BLaER1 treated with 17β-estradiol and CSF1 and Interleukin-3, amounts not matched to agents 10 nM and 100 nM (cell line): Measurements from ENCODE around the gene MTHFD1L.

Experiments
- H3K27ac ChIP-seq, 11 experiments: shearing (Covaris generic); formaldehyde crosslinking; 2 replicates each; pipeline ENCODE4 v1.8.1; 2022
- H3K27me3 ChIP-seq, 11 experiments: shearing (Covaris generic); formaldehyde crosslinking; 2 replicates each; pipeline ENCODE4 v1.8.1; 2022
- H3K36me3 ChIP-seq, 11 experiments: shearing (Covaris generic); formaldehyde crosslinking; 2 replicates each; pipeline ENCODE4 v1.8.1; 2022
- H3K4me1 ChIP-seq, 10 experiments: shearing (Covaris generic); formaldehyde crosslinking; 2 replicates each; pipeline ENCODE4 v1.8.1; 2022
- H3K4me2 ChIP-seq, 11 experiments: shearing (Covaris generic); formaldehyde crosslinking; 2 replicates each; pipeline ENCODE4 v1.8.1; 2022
- H3K4me3 ChIP-seq, 10 experiments: shearing (Covaris generic); formaldehyde crosslinking; 2 replicates each; pipeline ENCODE4 v1.8.1; 2022
- H3K9ac ChIP-seq, 11 experiments: shearing (Covaris generic); formaldehyde crosslinking; 2 replicates each; pipeline ENCODE4 v1.8.1; 2022
- H3K9me3 ChIP-seq, 11 experiments: shearing (Covaris generic); formaldehyde crosslinking; replicated peaks in 1 of 11; 2 replicates each; pipeline ENCODE4 v1.8.1; 2022
- H4K20me1 ChIP-seq, 11 experiments: shearing (Covaris generic); formaldehyde crosslinking; 2 replicates each; pipeline ENCODE4 v1.8.1; 2022
- Cebpa-rat ChIP-seq, 11 experiments: shearing (Covaris generic); IDR thresholded peaks; 2 replicates each; pipeline ENCODE4 v1.8.1; 2022

Gene MTHFD1L

DNA sequence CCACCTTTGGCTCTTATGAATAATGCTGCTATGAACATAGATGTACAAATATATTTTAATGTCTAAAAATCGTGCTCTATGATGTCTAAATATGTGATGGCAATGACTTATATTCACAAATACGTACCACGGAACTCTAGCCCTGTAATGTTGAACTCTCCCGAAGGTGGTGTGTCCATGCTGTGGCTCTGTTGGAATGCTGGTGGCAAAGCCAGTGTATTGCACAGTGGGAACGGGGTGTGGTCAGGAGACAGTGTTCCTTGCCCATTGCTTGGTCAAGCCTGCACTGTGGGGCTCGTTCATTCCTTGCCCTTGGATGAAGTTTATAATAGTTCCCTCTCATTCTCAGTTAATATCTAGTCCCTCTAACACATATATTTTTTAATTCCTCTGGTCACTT, 109.6 kb downstream of the MTHFD1L start:
- Histone ChIP-seq H3K36me3 (peaks cover 79 to 100% (median 90%) of the 10 kb centered on the region in 11 experiments), H3K27me3 (no peaks in the 10 kb centered on the region), H3K9ac (no peak overlapping the region), H3K4me2 (no peak overlapping the region), H3K4me3 (no peak overlapping the region), H3K27ac (no peak overlapping the region), H4K20me1 (peaks cover 0 to 18% (median 0%) of the 10 kb centered on the region in 11 experiments; a peak in 4 of 22 replicates), H3K9me3 (no peaks in the 10 kb centered on the region), H3K4me1 (peaks cover 0 to 25% (median 11%) of the 10 kb centered on the region in 10 experiments; a peak in 7 of 20 replicates)
- no peak for TF ChIP-seq Cebpa-rat (IDR thresholded peaks at IDR 0.05)

DNA sequence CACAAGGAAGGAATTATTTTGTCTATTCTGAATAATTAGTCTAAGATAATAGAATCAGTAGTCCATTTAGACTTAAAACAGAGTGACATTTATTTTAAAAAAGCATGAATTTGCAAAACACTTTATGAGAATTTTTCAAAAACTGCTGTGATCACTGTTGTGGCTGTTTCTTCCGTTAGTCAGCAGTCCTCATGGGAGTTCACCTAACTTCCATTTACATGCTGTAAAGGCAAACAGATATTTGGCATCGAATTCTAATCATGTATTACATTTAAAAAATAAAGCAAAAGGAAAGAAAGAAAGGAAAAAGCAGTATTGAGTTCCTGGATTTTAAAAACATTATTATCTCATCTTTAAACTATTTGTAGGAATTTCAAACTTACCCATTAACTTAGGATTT, 111.8 kb downstream of the MTHFD1L start:
- H3K36me3 ChIP-seq, result peaks cover 77 to 100% (median 89%) of the 10 kb centered on the region in 11 experiments

DNA sequence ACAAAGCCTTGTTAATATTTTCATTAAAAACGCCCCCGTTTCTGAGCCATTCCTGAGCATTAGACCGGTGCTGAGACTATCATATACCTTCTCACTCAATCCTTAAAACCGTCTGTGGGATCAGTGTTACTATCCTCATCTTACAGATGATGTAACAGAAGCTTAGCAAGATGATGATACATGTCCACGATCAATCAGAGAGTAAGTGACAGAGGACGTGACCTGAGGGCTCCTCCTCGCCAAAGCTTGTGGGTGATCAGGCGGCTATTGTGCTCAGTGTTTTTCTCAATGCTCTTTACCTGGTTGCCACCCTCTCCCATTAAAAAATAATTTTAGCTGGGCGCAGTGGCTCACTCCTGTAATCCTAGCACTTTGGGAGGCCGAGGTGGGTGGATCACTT, 113.1 kb downstream of the MTHFD1L start:
- peaks cover 0 to 25% (median 11%) of the 10 kb centered on the region in 10 experiments; a peak in 7 of 20 replicates for H3K4me1 ChIP-seq
- H3K27me3 ChIP-seq, result no peaks in the 10 kb centered on the region
- no peaks in the 10 kb centered on the region for H3K9me3 ChIP-seq
- no peak for TF ChIP-seq Cebpa-rat (IDR thresholded peaks at IDR 0.05)
- peaks cover 0 to 31% (median 0%) of the 10 kb centered on the region in 11 experiments; a peak in 4 of 22 replicates for H4K20me1 ChIP-seq
- H3K9ac ChIP-seq, result no peak overlapping the region
- 0 out of 22 replicates have a peak overlapping the region, but pooled peaks of 1 of the 11 experiments have one; percentile 19 for H3K4me2 ChIP-seq
- no peak overlapping the region for H3K27ac ChIP-seq
- H3K4me3 ChIP-seq, result no peak overlapping the region
- H3K36me3 ChIP-seq, result peaks cover 77 to 100% (median 89%) of the 10 kb centered on the region in 11 experiments

More for the DNA sequence above, 111.8 kb downstream of the MTHFD1L start:
- Histone ChIP-seq H3K4me1 (peaks cover 0 to 25% (median 11%) of the 10 kb centered on the region in 10 experiments; a peak in 7 of 20 replicates), H4K20me1 (peaks cover 0 to 28% (median 0%) of the 10 kb centered on the region in 11 experiments; a peak in 4 of 22 replicates), H3K4me2 (no peak overlapping the region; a peak in 3 of 22 replicates), H3K9me3 (no peaks in the 10 kb centered on the region), H3K4me3 (no peak overlapping the region), H3K27ac (no peak overlapping the region), H3K9ac (no peak overlapping the region), H3K27me3 (no peaks in the 10 kb centered on the region)
- no peak for TF ChIP-seq Cebpa-rat (IDR thresholded peaks at IDR 0.05)

DNA sequence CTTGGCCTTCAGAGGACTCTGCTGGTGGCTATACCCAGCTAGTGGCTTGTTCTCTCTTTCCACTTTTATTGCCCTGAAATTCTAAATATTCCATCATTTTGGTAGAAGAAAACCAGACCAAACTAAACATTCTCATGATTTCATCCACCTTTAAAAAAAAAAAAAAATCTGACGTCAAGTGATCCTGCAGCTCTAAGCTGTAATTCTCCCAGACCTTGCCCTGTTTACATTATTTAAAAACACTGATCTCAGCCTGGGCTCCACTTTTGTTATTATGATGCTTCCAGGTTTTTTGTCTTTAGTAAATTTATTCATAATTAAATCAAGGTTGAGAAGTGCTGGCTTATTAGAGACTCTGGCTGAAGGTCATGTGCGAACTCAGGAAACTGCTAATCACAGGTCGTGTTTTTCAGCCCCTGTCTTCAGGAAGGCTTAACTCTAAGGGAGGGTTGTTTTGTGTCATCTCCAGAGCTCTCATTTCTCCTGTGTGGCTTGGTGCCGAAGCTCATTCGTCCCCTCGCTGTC, 114.4 kb downstream of the MTHFD1L start:
- peaks cover 72 to 100% (median 87%) of the 10 kb centered on the region in 11 experiments for H3K36me3 ChIP-seq
- H3K4me2 ChIP-seq, result no peak overlapping the region
- H4K20me1 ChIP-seq, result peaks cover 0 to 31% (median 0%) of the 10 kb centered on the region in 11 experiments; a peak in 4 of 22 replicates
- H3K27ac ChIP-seq, result no peak overlapping the region
- TF ChIP-seq Cebpa-rat (IDR thresholded peaks at IDR 0.05), result no peak
- no peak overlapping the region for H3K9ac ChIP-seq
- H3K27me3 ChIP-seq, result no peaks in the 10 kb centered on the region
- peaks cover 0 to 25% (median 11%) of the 10 kb centered on the region in 10 experiments; a peak in 7 of 20 replicates for H3K4me1 ChIP-seq
- H3K4me3 ChIP-seq, result no peak overlapping the region
- no peaks in the 10 kb centered on the region for H3K9me3 ChIP-seq

DNA sequence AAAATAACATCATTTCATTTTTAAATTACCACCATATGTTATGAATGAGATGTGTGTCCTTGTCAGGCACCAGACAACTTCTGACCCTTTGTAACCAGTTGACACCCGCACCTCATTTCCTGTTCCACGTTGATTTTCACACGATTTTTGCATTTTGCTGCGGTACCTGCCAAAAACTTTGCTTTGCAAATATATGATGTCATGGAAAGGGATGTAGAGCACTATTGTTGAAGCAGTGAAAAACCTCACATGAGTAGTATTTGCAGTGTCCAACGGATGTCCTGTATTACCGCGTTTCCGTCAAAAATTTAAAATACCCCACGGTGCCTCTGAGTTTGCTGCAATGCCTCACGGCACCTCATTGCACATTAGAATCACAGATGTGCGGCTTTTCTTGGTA, 115.6 kb downstream of the MTHFD1L start:
- TF ChIP-seq Cebpa-rat (IDR thresholded peaks at IDR 0.05), result no peak
- Histone ChIP-seq H3K36me3 (peaks cover 69 to 100% (median 87%) of the 10 kb centered on the region in 11 experiments), H4K20me1 (peaks cover 0 to 31% (median 0%) of the 10 kb centered on the region in 11 experiments; a peak in 2 of 22 replicates), H3K27ac (no peak overlapping the region), H3K4me1 (peaks cover 0 to 25% (median 11%) of the 10 kb centered on the region in 10 experiments; a peak in 7 of 20 replicates), H3K4me2 (no peak overlapping the region), H3K9ac (no peak overlapping the region), H3K4me3 (no peak overlapping the region), H3K9me3 (no peaks in the 10 kb centered on the region), H3K27me3 (no peaks in the 10 kb centered on the region)

DNA sequence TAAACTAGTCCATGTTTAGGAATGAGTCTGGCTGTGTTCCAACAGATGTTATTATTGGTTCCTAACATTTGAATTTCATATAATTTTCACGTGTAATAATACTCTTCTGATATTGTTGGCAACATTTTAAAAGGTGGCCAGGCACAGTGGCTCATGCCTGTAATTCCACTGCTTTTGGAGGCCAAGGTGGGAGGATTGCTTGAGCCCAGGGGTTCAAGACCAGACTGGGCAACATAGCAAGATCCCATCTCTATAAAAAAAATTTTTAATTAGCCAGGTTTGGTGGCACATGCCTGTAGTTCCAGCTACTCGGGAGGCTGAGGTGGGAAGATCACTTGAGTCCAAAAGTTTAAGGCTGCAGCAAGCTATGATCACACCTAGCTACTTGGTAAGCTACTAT, 116.2 kb downstream of the MTHFD1L start:
- Histone ChIP-seq H4K20me1 (peaks cover 0 to 31% (median 0%) of the 10 kb centered on the region in 11 experiments; a peak in 2 of 22 replicates), H3K4me1 (peaks cover 0 to 24% (median 10%) of the 10 kb centered on the region in 10 experiments; a peak in 7 of 20 replicates), H3K4me3 (no peak overlapping the region), H3K9ac (no peak overlapping the region), H3K36me3 (peaks cover 73 to 100% (median 89%) of the 10 kb centered on the region in 11 experiments), H3K27ac (no peak overlapping the region), H3K9me3 (no peaks in the 10 kb centered on the region), H3K27me3 (no peaks in the 10 kb centered on the region), H3K4me2 (no peak overlapping the region)
- no peak for TF ChIP-seq Cebpa-rat (IDR thresholded peaks at IDR 0.05)

DNA sequence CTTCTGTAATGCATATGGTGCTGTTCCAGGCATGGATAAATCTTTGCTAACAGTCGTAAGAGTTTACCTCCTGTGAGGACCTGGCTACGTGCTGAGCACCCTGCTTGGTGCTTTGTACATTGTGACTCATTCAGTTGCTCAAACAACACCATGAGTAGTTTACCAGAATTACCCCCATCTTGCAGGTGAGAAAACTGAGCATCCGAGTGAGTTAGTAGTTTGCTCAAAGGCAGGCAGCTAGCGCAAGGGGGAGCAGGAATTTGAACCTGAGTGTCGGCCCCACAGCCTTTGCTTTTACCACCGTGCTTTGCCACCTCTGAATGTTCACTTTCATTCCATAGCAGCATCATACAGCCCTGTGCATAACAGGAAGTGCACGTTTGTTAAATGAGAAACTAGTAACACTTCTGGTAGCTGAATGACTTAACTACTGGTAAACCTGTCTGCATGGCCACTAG, 121.9 kb downstream of the MTHFD1L start:
- TF ChIP-seq Cebpa-rat (IDR thresholded peaks at IDR 0.05), result no peak

DNA sequence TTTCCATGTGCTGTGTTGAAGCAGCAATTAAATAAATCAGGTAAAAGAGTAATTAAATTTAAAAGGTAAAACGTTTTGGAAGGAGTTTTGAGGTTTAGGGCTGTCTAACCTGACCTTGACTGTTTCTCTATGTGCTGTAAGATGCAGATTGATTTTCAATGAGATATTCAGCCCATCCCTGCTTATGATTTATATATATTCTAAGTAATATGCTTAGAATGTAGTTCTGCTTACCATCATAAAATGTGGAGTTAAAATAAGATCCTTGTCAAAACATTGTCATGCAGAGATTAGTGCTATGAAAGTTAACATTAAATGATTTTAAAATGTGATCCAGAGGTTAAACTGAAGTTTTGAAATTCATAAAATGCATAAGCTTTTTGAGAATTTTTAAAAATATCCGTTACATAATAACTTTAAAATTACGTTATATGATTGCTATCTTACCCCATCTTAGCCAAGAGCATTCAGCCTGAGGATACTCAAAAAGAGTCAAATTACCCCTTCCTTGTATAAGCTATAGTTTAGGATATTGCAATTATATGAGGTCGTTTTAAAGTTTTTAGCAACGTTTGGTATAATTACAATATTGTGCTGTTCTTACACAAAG, 122.5 kb downstream of the MTHFD1L start:
- H3K27me3 ChIP-seq, result no peaks in the 10 kb centered on the region
- H3K4me1 ChIP-seq, result peaks cover 0 to 4% (median 0%) of the 10 kb centered on the region in 10 experiments; a peak in 1 of 20 replicates
- TF ChIP-seq Cebpa-rat (IDR thresholded peaks at IDR 0.05), result no peak
- peaks cover 0 to 6% (median 0%) of the 10 kb centered on the region in 11 experiments; a peak in 2 of 22 replicates for H3K9me3 ChIP-seq
- H3K4me3 ChIP-seq, result no peak overlapping the region
- H3K36me3 ChIP-seq, result peaks cover 47 to 93% (median 79%) of the 10 kb centered on the region in 11 experiments
- no peak overlapping the region for H3K27ac ChIP-seq
- H4K20me1 ChIP-seq, result peaks cover 0 to 7% (median 0%) of the 10 kb centered on the region in 11 experiments; a peak in 2 of 22 replicates
- no peak overlapping the region for H3K9ac ChIP-seq
- H3K4me2 ChIP-seq, result no peak overlapping the region

More for the DNA sequence above, 121.9 kb downstream of the MTHFD1L start:
- H3K4me2 ChIP-seq, result no peak overlapping the region
- H3K4me3 ChIP-seq, result no peak overlapping the region
- H3K4me1 ChIP-seq, result peaks cover 0 to 4% (median 0%) of the 10 kb centered on the region in 10 experiments; a peak in 1 of 20 replicates
- peaks cover 0 to 2% (median 0%) of the 10 kb centered on the region in 11 experiments; a peak in 2 of 22 replicates for H3K9me3 ChIP-seq
- no peak overlapping the region for H3K27ac ChIP-seq
- peaks cover 48 to 93% (median 79%) of the 10 kb centered on the region in 11 experiments for H3K36me3 ChIP-seq
- no peaks in the 10 kb centered on the region for H3K27me3 ChIP-seq
- H4K20me1 ChIP-seq, result peaks cover 0 to 7% (median 0%) of the 10 kb centered on the region in 11 experiments; a peak in 2 of 22 replicates
- no peak overlapping the region for H3K9ac ChIP-seq

DNA sequence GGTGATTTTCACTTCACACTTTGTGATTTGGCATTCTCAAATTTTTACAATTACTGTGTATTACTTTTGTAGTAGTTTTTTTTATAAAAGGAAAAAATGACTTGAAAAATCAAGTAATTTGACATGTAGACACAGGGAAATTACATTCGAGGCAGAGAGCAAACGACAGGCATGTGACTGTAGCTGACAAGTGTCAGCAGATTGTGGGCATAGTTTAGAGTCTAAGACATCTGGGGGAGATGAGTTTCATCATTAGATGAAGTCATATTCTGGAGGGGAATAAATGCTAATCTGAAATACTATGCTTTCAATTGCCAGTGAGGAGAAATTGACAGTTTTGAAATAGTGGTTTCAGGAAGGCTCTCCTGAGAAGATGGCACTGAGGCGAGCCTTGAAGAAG, 126.0 kb downstream of the MTHFD1L start:
- Histone ChIP-seq H3K9ac (no peak overlapping the region), H3K4me3 (no peak overlapping the region), H3K4me2 (no peak overlapping the region), H3K27ac (no peak overlapping the region), H3K4me1 (peaks cover 0 to 4% (median 0%) of the 10 kb centered on the region in 10 experiments; a peak in 1 of 20 replicates), H3K36me3 (peaks cover 55 to 92% (median 80%) of the 10 kb centered on the region in 11 experiments), H4K20me1 (peaks cover 0 to 7% (median 0%) of the 10 kb centered on the region in 11 experiments; a peak in 3 of 22 replicates), H3K9me3 (peaks cover 0 to 11% (median 9%) of the 10 kb centered on the region in 11 experiments; a peak in 13 of 22 replicates), H3K27me3 (no peaks in the 10 kb centered on the region)
- no peak for TF ChIP-seq Cebpa-rat (IDR thresholded peaks at IDR 0.05)
